GM18498 (cell line): ENCODE measurements around the gene SLC37A4.
"Not testable (repeated sequence)": the region's sequence is repeated elsewhere in the genome, so short reads cannot be mapped to it uniquely, and the experiment has no call there.

Source experiments
- ATAC-seq: cut with Tn5 transposase; IDR thresholded peaks from one replicate; pipeline ENCODE4 v1.9.1; 2021; ENCODE audit warnings: mild to moderate bottlenecking, moderate library complexity; ENCODE audit not compliant: unreplicated experiment

Gene SLC37A4

GRCh38 chr11:119042927-119043326, 12.2 kb upstream of the SLC37A4 start:
- ATAC-seq: no peak

- no peak for ATAC-seq
Measured at GRCh38 chr11:119041821-119042514, 11.3 kb upstream of the SLC37A4 start.

GRCh38 chr11:119039471-119039870, 8.8 kb upstream of the SLC37A4 start:
- not testable (repeated sequence) for ATAC-seq

GRCh38 chr11:119038884-119039283, 8.2 kb upstream of the SLC37A4 start:
- ATAC-seq: no peak

- ATAC-seq: no peak
Measured at GRCh38 chr11:119034813-119035212, 4.1 kb upstream of the SLC37A4 start.

GRCh38 chr11:119033421-119033820, 2.7 kb upstream of the SLC37A4 start:
- ATAC-seq: not testable (repeated sequence)

- ATAC-seq: no peak
Measured at GRCh38 chr11:119031912-119032280, 1.2 kb upstream of the SLC37A4 start.

- ATAC-seq: peak; percentile 15
Measured at GRCh38 chr11:119030029-119030328, 698 bp downstream of the SLC37A4 start.

- ATAC-seq: peak; percentile 9
Measured at GRCh38 chr11:119029340-119030028, 1.2 kb downstream of the SLC37A4 start.

- ATAC-seq: no peak
Measured at GRCh38 chr11:119029069-119029339, 1.7 kb downstream of the SLC37A4 start.

GRCh38 chr11:119028346-119029068, 2.2 kb downstream of the SLC37A4 start:
- no peak for ATAC-seq

GRCh38 chr11:119027561-119028345, 2.9 kb downstream of the SLC37A4 start:
- ATAC-seq: no peak

- no peak for ATAC-seq
Measured at GRCh38 chr11:119026970-119027369, 3.7 kb downstream of the SLC37A4 start.

GRCh38 chr11:119025978-119026766, 4.5 kb downstream of the SLC37A4 start:
- no peak for ATAC-seq

- no peak for ATAC-seq
Measured at GRCh38 chr11:119025541-119025940, 5.1 kb downstream of the SLC37A4 start.

GRCh38 chr11:119025099-119025473, 5.6 kb downstream of the SLC37A4 start:
- no peak for ATAC-seq

GRCh38 chr11:119024430-119025098, 6.1 kb downstream of the SLC37A4 start:
- ATAC-seq: no peak

GRCh38 chr11:119023741-119024140, 6.9 kb downstream of the SLC37A4 start:
- ATAC-seq: no peak

- ATAC-seq: no peak
Measured at GRCh38 chr11:119021631-119022030, 9.0 kb downstream of the SLC37A4 start.

- ATAC-seq: no peak
Measured at GRCh38 chr11:119019996-119020395, 10.7 kb downstream of the SLC37A4 start.
